ENCODE measurements around the gene D2HGDH.

GRCh38 chr2:241728000-241728399 lies 6.4 kb upstream of the D2HGDH start:
- TF ChIP-seq ZNF592 (IDR thresholded peaks at IDR 0.05) (no peak), POLR2A (IDR thresholded peaks at IDR 0.05; ENCODE audit: low read depth, low read length) (no peak), CBX5 (IDR thresholded peaks at IDR 0.05; ENCODE audit: low read depth) (no peak), EZH2 (IDR thresholded peaks at IDR 0.05; ENCODE audit: borderline replicate concordance, control insufficient read depth, low read depth, low read length) (no peak), E2F4 (IDR thresholded peaks at IDR 0.05; ENCODE audit: low read depth, low read length) (no peak), REST (IDR thresholded peaks at IDR 0.05; ENCODE audit: low read depth, low read length) (no peak)
